Activated CD8-positive, alpha-beta T cell treated with anti-CD3 and anti-CD28 coated beads, Interleukin-2, amount 10 ng/mL, durations not matched to agents 7 days and 5 days (primary cell): ENCODE results near the gene CLDN19. TPM values are rescaled to one million over a fixed set of nuclear protein-coding genes. Genes with fewer than 3 reads are reported as not detected.

Source experiments
- ATAC-seq: fragments of 150-1000 bp; cut with Tn5 transposase; one replicate; pipeline ENCODE4 v1.10.0; 2021; ENCODE audit warnings: moderate library complexity
- CTCF ChIA-PET: fragments of 350-600 bp; sonication (Branson Sonifier 250); formaldehyde crosslinking; loops from one replicate; lab custom pipeline; 2021; ENCODE audit warnings: antibody characterized with exemption; lab: Charles Lee
- POLR2A ChIA-PET: fragments of 350-600 bp; sonication (Branson Sonifier 250); formaldehyde crosslinking; loops from one replicate; lab custom pipeline; 2021; ENCODE audit warnings: antibody characterized with exemption; lab: Charles Lee
- DNase-seq: peaks from one replicate; pipeline ENCODE4 v3.0.0-alpha.2; 2020
- H3K27ac Mint-ChIP-seq: one replicate; pipeline ENCODE4 v1.8.0; 2021; ENCODE audit warnings: mild to moderate bottlenecking, mixed read lengths
- H3K27me3 Mint-ChIP-seq: one replicate; pipeline ENCODE4 v1.8.0; 2021; ENCODE audit warnings: low read depth, mixed read lengths
- H3K36me3 Mint-ChIP-seq: one replicate; pipeline ENCODE4 v1.8.0; 2021; ENCODE audit warnings: low read depth, mixed read lengths
- H3K4me1 Mint-ChIP-seq: one replicate; pipeline ENCODE4 v1.8.0; 2021; ENCODE audit warnings: low read depth, mixed read lengths
- H3K4me3 Mint-ChIP-seq: one replicate; pipeline ENCODE4 v1.8.0; 2021; ENCODE audit warnings: mild to moderate bottlenecking, mixed read lengths
- H3K9me3 Mint-ChIP-seq: one replicate; pipeline ENCODE4 v1.8.0; 2022; ENCODE audit warnings: mixed read lengths; ENCODE audit not compliant: insufficient read depth
- total RNA-seq, 2 experiments: library from RNA; stranded (reverse); gene quantifications; one replicate each; pipeline ENCODE4 v1.2.3, GENCODE V29; 2021

Gene CLDN19
- total RNA-seq, 2 experiments from 2014 or later: not detected

- peaks cover 90% of the 10 kb centered on the region for H3K36me3 Mint-ChIP-seq
- no peak for DNase-seq
- no peaks in the 10 kb centered on the region for H3K9me3 Mint-ChIP-seq
- peaks cover 8% of the 10 kb centered on the region for H3K4me1 Mint-ChIP-seq
- H3K27me3 Mint-ChIP-seq: no peaks in the 10 kb centered on the region
- CTCF ChIA-PET: no interaction called here
- H3K4me3 Mint-ChIP-seq: no peak overlapping the region
- no peak overlapping the region for H3K27ac Mint-ChIP-seq
- POLR2A ChIA-PET: no interaction called here
- ATAC-seq: no peak
Observed at GRCh38 chr1:42698081-42698813, 41.8 kb downstream of the CLDN19 start.

- POLR2A ChIA-PET: interaction anchor here (2.3 kb wide), 1 partner anchor 10 kb away, joined by 16 read pairs; the partner anchor contains the start of gene YBX1
Observed at GRCh38 chr1:42692911-42693310, 47.1 kb downstream of the CLDN19 start.

DNA sequence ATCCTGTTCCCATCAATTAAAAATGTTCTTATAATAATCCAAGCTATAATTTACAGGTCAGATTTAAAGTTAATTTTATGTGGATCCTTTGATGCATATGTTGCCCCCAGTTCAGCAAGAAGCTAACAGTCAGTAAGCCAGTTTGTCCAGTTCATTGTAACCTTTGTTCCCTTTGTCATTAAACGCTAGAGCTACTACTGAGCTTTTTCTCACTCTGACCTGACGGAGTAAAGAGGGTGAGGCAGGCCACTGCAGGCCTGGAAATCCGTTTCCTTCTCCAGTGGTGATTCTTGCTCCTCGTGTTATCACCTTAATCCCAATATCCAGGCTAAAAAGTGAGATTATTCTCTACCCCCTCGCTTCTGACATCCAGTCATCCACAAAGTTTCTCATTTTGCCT lies 47.6 kb downstream of the CLDN19 start:
- H3K36me3 Mint-ChIP-seq: peaks cover 68% of the 10 kb centered on the region
- peaks cover 55% of the 10 kb centered on the region for H3K4me1 Mint-ChIP-seq
- no peak for ATAC-seq
- H3K4me3 Mint-ChIP-seq: no peak overlapping the region
- H3K27me3 Mint-ChIP-seq: no peaks in the 10 kb centered on the region
- CTCF ChIA-PET: interaction anchor here (1.4 to 2.0 kb wide), 2 partner anchors 9 to 154 kb away, joined by 3 to 6 read pairs; partner anchors contain the start of gene ZNF691
- H3K9me3 Mint-ChIP-seq: no peaks in the 10 kb centered on the region
- no peak for DNase-seq
- POLR2A ChIA-PET: interaction anchor here (0.7 to 2.3 kb wide), 2 partner anchors 10 to 53 kb away, joined by 3 to 16 read pairs; partner anchors contain the start of gene YBX1
- peak overlapping the region; percentile 11 for H3K27ac Mint-ChIP-seq

More at GRCh38 chr1:42692911-42693310, 47.1 kb downstream of the CLDN19 start:
- CTCF ChIA-PET: interaction anchor here (2.0 kb wide), 1 partner anchor 9 kb away, joined by 6 read pairs; no protein-coding TSS in a partner anchor
- DNase-seq (no peak), ATAC-seq (no peak)
- H3K4me3 Mint-ChIP-seq: no peak overlapping the region
- H3K4me1 Mint-ChIP-seq: peaks cover 50% of the 10 kb centered on the region
- H3K36me3 Mint-ChIP-seq: peaks cover 68% of the 10 kb centered on the region
- H3K27ac Mint-ChIP-seq: peak overlapping the region; percentile 11
- no peaks in the 10 kb centered on the region for H3K9me3 Mint-ChIP-seq
- H3K27me3 Mint-ChIP-seq: no peaks in the 10 kb centered on the region

DNA sequence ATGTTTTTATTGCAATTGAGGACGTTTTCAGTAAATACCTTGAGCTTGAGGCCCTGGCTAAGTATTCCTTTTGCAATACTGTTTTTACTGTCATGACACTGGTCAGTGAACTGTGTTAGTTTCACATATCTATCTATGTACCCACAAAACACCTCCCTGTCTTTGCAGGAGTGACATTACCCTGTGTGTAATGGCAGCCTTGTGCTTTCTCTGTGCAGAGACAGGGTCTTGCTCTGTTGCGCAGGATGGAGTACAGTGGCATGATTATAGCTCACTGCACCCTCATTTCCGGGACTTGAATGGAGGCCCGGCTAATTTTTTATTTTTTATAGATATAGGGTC lies 48.9 kb downstream of the CLDN19 start:
- Mint-ChIP-seq H3K27ac (no peak overlapping the region), H3K27me3 (no peaks in the 10 kb centered on the region), H3K4me1 (peaks cover 67% of the 10 kb centered on the region), H3K36me3 (peaks cover 66% of the 10 kb centered on the region), H3K9me3 (no peaks in the 10 kb centered on the region), H3K4me3 (no peak overlapping the region)
- POLR2A ChIA-PET: interaction anchor here (0.6 to 2.3 kb wide), 3 partner anchors 9 to 367 kb away, joined by 3 to 16 read pairs (median 3); partner anchors contain the start of gene YBX1
- CTCF ChIA-PET: interaction anchor here (0.7 to 2.0 kb wide), 14 partner anchors 7 to 376 kb away, joined by 3 to 6 read pairs (median 4); partner anchors contain the start of genes C1orf50, PPIH and ZNF691
- DNase-seq (no peak), ATAC-seq (no peak)

- H3K36me3 Mint-ChIP-seq: peaks cover 63% of the 10 kb centered on the region
Observed at GRCh38 chr1:42690477-42691156, 49.4 kb downstream of the CLDN19 start.

GRCh38 chr1:42689912-42690311 lies 50.1 kb downstream of the CLDN19 start:
- Mint-ChIP-seq H3K4me1 (peaks cover 76% of the 10 kb centered on the region), H3K36me3 (peaks cover 62% of the 10 kb centered on the region), H3K9me3 (no peaks in the 10 kb centered on the region), H3K27me3 (no peaks in the 10 kb centered on the region), H3K27ac (no peak overlapping the region), H3K4me3 (no peak overlapping the region)
- CTCF ChIA-PET: interaction anchor here (1.4 to 1.5 kb wide), 2 partner anchors 10 to 12 kb away, joined by 5 read pairs; no protein-coding TSS in a partner anchor
- no peak for DNase-seq
- POLR2A ChIA-PET: interaction anchor here (0.7 kb wide), 1 partner anchor 94 kb away, joined by 3 read pairs; no protein-coding TSS in a partner anchor
- ATAC-seq: no peak

More at GRCh38 chr1:42690477-42691156, 49.4 kb downstream of the CLDN19 start:
- Mint-ChIP-seq H3K4me1 (peaks cover 72% of the 10 kb centered on the region), H3K27ac (no peak overlapping the region), H3K4me3 (no peak overlapping the region), H3K27me3 (no peaks in the 10 kb centered on the region), H3K9me3 (no peaks in the 10 kb centered on the region)
- DNase-seq: no peak
- POLR2A ChIA-PET: interaction anchor here (0.6 to 1.0 kb wide), 2 partner anchors 13 to 368 kb away, joined by 3 read pairs; no protein-coding TSS in a partner anchor
- CTCF ChIA-PET: interaction anchor here (0.7 to 1.5 kb wide), 12 partner anchors 9 to 375 kb away, joined by 3 to 5 read pairs (median 4); partner anchors contain the start of genes C1orf50 and PPIH
- no peak for ATAC-seq

DNA sequence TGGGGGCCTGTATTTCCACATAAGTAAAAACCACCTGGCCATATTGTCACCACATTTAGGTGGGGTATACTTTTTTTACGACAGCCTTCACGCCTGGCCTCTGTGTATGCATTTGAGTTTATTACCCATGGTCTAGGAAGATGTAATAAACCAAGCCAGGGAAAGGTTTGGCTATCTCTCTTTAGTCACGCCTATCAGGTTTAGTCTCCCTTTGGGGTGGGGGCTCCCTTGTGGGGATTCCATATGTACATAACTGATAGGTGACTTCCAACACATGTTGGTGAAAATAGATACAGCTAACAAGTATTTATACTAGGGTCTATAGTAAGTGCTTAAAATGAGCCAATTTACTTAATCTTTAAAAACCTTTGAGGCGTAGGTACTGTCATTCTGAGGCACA lies 53.6 kb downstream of the CLDN19 start:
- Mint-ChIP-seq H3K4me1 (peaks cover 70% of the 10 kb centered on the region), H3K27me3 (no peaks in the 10 kb centered on the region), H3K27ac (no peak overlapping the region), H3K9me3 (no peaks in the 10 kb centered on the region), H3K4me3 (peak overlapping the region; percentile 40), H3K36me3 (peaks cover 56% of the 10 kb centered on the region)
- ChIA-PET CTCF (interaction anchor here (1.0 to 1.3 kb wide), 2 partner anchors 15 to 80 kb away, joined by 3 to 4 read pairs; no protein-coding TSS in a partner anchor), POLR2A (interaction anchor here (0.6 to 1.4 kb wide), 3 partner anchors 10 to 33 kb away, joined by 3 read pairs; no protein-coding TSS in a partner anchor)
- ATAC-seq: no peak
- DNase-seq: no peak

GRCh38 chr1:42684139-42684538 lies 55.9 kb downstream of the CLDN19 start:
- H3K4me3 Mint-ChIP-seq: peak overlapping the region; percentile 97
- peaks cover 68% of the 10 kb centered on the region for H3K4me1 Mint-ChIP-seq
- peaks cover 51% of the 10 kb centered on the region for H3K36me3 Mint-ChIP-seq
- ATAC-seq (no peak), DNase-seq (peak; percentile 30)
- CTCF ChIA-PET: interaction anchor here (0.7 to 4.0 kb wide), 3 partner anchors 8 to 26 kb away, joined by 3 to 17 read pairs (median 6); partner anchors contain the start of gene PPIH
- H3K27ac Mint-ChIP-seq: peak overlapping the region; percentile 94
- H3K27me3 Mint-ChIP-seq: no peaks in the 10 kb centered on the region
- H3K9me3 Mint-ChIP-seq: no peaks in the 10 kb centered on the region
- POLR2A ChIA-PET: interaction anchor here (0.6 to 3.8 kb wide), 7 partner anchors 8 to 348 kb away, joined by 3 to 41 read pairs (median 16); partner anchors contain the start of genes C1orf50, P3H1 and PPIH

Other genes with a start within 250 kb of the CLDN19 start
- gene PPIH, start 81.8 kb downstream of the CLDN19 start, total RNA-seq: 100 to 1,000 TPM; 112 to 121 TPM
- gene YBX1, start 57.8 kb downstream of the CLDN19 start, total RNA-seq: 100 to 1,000 TPM; 733 to 791 TPM
- 10 to 100 TPM; 42.9 to 45.5 TPM for gene P3H1, start 26.8 kb upstream of the CLDN19 start, total RNA-seq
- 1 to 10 TPM; 6.3 to 6.7 TPM for gene C1orf50, start 27.0 kb upstream of the CLDN19 start, total RNA-seq
- under 1 TPM in 1 of 2 experiments, not detected in 1; 0.40 TPM for gene TMEM269, start 44.8 kb upstream of the CLDN19 start, total RNA-seq
- gene ERMAP, start 76.9 kb upstream of the CLDN19 start, total RNA-seq: 1 to 10 TPM; 5.7 to 6.0 TPM
- 10 to 100 TPM; 17.1 to 18.0 TPM for gene SVBP, start 77.2 kb upstream of the CLDN19 start, total RNA-seq
- gene ZNF691, start 106.4 kb upstream of the CLDN19 start, total RNA-seq: 1 to 10 TPM; 8.0 to 8.9 TPM
- gene SLC2A1, start 218.6 kb upstream of the CLDN19 start, total RNA-seq: 100 to 1,000 TPM; 113 to 123 TPM